Measurements from ENCODE around the gene LHX5. TPM values are rescaled to one million over a fixed set of nuclear protein-coding genes. Genes with fewer than 3 reads are reported as not detected.

LHX5 gene
- total and polyA plus RNA-seq, 10 donors, result not detected

DNA sequence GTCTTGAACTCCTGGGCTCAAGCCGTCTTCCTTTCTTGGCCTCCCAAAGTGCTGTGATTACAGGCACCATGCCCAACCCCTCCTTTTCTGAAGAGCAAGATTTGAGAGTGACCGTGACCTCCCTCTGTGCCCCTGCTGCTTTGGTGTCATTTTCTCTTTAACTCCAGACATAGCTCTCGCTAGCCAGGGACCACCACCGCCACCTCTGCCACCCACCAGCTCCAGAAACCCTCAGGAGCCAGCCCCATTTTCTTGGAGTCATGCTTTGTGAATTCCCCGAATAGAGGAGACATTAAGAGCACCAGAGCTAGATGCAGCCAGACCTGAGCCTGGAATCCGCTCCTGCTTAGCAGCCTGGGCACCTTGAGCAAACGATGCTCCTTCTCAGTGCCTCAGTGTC lies 31.3 kb downstream of the LHX5 start:
- no peak for TF ChIP-seq POLR2A (IDR thresholded peaks at IDR 0.05)
- 73 to 88% (median 78%) methylated on average over 7 of the region's 7 CpGs for WGBS, 5 donors
- no peaks in the 10 kb centered on the region for H3K4me1 ChIP-seq
- peaks cover 0 to 52% (median 0%) of the 10 kb centered on the region in 7 donors for H3K27me3 ChIP-seq (replicated peaks in 1 of 7)
- no peaks in the 10 kb centered on the region for H3K36me3 ChIP-seq
- H3K9me3 ChIP-seq, result peaks cover 0 to 1% (median 0%) of the 10 kb centered on the region in 8 donors
- no peak for DNase-seq
- no peak overlapping the region for H3K4me3 ChIP-seq
- H3K27ac ChIP-seq, result no peak overlapping the region
- intact Hi-C loops (cut with DNase I; ENCODE audit: low total_unique reads), result no loop called here

DNA sequence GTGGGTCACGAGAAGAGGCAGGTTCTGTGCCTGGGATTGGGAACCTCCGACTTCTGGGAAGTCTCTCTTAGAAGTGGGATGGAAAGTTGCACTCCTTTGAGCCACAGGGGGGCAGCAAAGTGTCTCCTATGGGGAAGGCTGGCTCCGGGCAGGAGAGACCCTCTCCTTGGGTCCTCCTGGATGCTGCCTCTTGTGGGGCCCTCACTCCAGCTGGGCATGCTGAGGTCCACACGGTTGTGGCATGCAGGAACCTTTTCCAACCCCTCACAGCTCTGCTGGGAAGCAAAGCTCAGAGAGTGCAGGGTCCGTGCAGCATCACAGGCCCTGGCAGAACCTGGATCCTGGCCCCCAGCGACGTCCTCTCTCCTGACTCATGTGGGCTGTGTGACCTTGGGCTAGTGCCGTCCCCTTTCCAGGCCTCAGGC lies 32.1 kb downstream of the LHX5 start:
- intact Hi-C loops (cut with DNase I; ENCODE audit: low total_unique reads), result no loop called here
- TF ChIP-seq POLR2A (IDR thresholded peaks at IDR 0.05) (no peak), POLR2AphosphoS5 (IDR thresholded peaks at IDR 0.05) (no peak)
- TF ChIP-seq, protein P1, sequence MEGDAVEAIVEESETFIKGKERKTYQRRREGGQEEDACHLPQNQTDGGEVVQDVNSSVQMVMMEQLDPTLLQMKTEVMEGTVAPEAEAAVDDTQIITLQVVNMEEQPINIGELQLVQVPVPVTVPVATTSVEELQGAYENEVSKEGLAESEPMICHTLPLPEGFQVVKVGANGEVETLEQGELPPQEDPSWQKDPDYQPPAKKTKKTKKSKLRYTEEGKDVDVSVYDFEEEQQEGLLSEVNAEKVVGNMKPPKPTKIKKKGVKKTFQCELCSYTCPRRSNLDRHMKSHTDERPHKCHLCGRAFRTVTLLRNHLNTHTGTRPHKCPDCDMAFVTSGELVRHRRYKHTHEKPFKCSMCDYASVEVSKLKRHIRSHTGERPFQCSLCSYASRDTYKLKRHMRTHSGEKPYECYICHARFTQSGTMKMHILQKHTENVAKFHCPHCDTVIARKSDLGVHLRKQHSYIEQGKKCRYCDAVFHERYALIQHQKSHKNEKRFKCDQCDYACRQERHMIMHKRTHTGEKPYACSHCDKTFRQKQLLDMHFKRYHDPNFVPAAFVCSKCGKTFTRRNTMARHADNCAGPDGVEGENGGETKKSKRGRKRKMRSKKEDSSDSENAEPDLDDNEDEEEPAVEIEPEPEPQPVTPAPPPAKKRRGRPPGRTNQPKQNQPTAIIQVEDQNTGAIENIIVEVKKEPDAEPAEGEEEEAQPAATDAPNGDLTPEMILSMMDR (IDR thresholded peaks at IDR 0.05 in 8 of 11, conservative IDR thresholded peaks at IDR 0.05 in 3 of 11), result peak in 9 of 11 experiments; percentile 14 to 65 (median 54)
- Histone ChIP-seq H3K9me3 (no peaks in the 10 kb centered on the region), H3K27ac (no peak overlapping the region), H3K4me1 (no peaks in the 10 kb centered on the region), H3K27me3 (replicated peaks in 1 of 7) (peaks cover 0 to 54% (median 0%) of the 10 kb centered on the region in 7 donors), H3K36me3 (no peaks in the 10 kb centered on the region), H3K4me3 (no peak overlapping the region)
- WGBS, 5 donors, result 30 to 41% (median 36%) methylated on average over 7 to 8 of the region's 8 CpGs
- no peak for DNase-seq

DNA sequence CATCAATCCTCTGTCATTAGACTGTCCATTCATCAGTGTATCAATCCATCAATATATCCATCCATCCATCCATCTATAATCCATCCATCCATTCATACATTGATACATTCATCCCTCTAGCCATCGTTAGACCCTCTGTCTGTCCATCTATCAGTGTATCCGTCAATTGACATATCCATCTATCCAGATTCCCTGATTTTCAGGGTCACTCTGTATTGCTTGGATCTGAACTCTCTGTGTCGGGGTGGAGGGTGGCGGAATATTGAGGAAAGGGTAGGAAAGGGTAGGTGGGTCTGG lies 32.4 kb downstream of the LHX5 start:
- Histone ChIP-seq H3K36me3 (no peaks in the 10 kb centered on the region), H3K4me1 (no peaks in the 10 kb centered on the region), H3K9me3 (no peaks in the 10 kb centered on the region), H3K27ac (no peak overlapping the region), H3K4me3 (no peak overlapping the region), H3K27me3 (replicated peaks in 1 of 7) (peaks cover 0 to 54% (median 0%) of the 10 kb centered on the region in 7 donors)
- no peak for TF ChIP-seq POLR2AphosphoS5 (IDR thresholded peaks at IDR 0.05)
- intact Hi-C loops (cut with DNase I; ENCODE audit: low total_unique reads), result no loop called here
- 46 to 62% (median 55%) methylated on average over 4 of the region's 4 CpGs for WGBS, 5 donors
- DNase-seq, result no peak

DNA sequence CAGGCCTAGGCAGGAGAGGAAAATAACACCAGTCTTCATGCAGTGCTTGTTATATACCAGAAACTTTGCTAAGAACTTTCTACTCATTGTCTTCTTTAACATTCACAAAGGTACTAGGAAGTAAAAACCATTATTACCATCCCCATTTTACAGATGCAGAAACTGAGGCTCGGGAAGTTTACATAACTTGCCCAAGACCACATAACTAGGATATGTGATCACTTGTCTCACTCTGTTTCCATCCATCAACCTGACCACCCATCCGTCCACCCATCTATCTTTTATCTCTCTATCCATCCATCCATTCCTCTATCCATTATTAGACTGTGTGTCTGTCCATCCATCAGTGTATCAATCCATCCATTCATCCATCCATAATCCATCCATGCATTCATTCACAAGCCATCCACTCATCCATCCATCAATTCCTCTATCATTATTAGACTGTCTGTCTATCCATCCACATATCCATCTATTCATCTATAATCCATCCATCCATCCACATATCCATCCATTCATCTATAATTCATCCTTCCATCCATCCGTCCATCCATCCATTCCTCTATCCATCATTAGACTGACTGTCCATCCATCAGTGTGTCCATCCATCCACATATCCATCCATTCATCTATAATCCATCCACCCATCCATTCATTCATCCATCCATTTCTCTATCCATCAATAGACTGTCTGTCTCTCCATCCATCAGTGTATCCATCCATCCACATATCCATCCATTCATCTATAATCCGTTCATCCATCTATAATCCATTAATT lies 33.0 kb downstream of the LHX5 start:
- H3K36me3 ChIP-seq, result no peaks in the 10 kb centered on the region
- no peak for DNase-seq
- WGBS, 5 donors, result 73 to 78% (median 76%) methylated on average over 4 of the region's 4 CpGs
- H3K4me1 ChIP-seq, result no peaks in the 10 kb centered on the region
- intact Hi-C loops (cut with DNase I; ENCODE audit: low total_unique reads), result no loop called here
- H3K27me3 ChIP-seq (replicated peaks in 1 of 7), result peaks cover 0 to 53% (median 0%) of the 10 kb centered on the region in 7 donors
- H3K9me3 ChIP-seq, result no peaks in the 10 kb centered on the region
- no peak overlapping the region for H3K27ac ChIP-seq
- no peak for TF ChIP-seq POLR2A (IDR thresholded peaks at IDR 0.05)
- TF ChIP-seq, protein P1 (IDR thresholded peaks at IDR 0.05 in 8 of 11, conservative IDR thresholded peaks at IDR 0.05 in 3 of 11), result no peak
- no peak for TF ChIP-seq POLR2AphosphoS5 (IDR thresholded peaks at IDR 0.05)
- H3K4me3 ChIP-seq, result no peak overlapping the region

DNA sequence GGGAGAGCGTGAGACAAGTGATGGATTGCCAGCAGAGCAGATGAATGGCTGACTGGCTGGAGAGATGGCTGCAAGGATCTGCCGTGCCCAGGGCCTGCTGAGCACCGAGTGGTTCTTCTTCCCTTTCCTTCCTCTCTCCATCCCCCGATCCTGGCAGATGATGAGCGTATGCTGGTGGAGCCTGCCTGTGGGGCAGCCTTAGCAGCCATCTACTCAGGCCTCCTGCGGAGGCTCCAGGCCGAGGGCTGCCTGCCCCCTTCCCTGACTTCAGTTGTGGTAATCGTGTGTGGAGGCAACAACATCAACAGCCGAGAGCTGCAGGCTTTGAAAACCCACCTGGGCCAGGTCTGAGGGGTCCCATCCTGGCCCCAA lies 34.0 kb downstream of the LHX5 start:
- H3K27me3 ChIP-seq (replicated peaks in 1 of 7), result peaks cover 0 to 43% (median 0%) of the 10 kb centered on the region in 7 donors
- H3K4me1 ChIP-seq, result no peaks in the 10 kb centered on the region
- no peak overlapping the region for H3K4me3 ChIP-seq
- H3K9me3 ChIP-seq, result no peaks in the 10 kb centered on the region
- intact Hi-C loops (cut with DNase I; ENCODE audit: low total_unique reads), result no loop called here
- 63 to 80% (median 73%) methylated on average over 9 of the region's 9 CpGs for WGBS, 5 donors
- no peak for DNase-seq
- H3K36me3 ChIP-seq, result no peaks in the 10 kb centered on the region
- TF ChIP-seq POLR2AphosphoS5 (IDR thresholded peaks at IDR 0.05), result no peak
- TF ChIP-seq POLR2A (IDR thresholded peaks at IDR 0.05), result no peak
- TF ChIP-seq, protein P1 (IDR thresholded peaks at IDR 0.05 in 8 of 11, conservative IDR thresholded peaks at IDR 0.05 in 3 of 11), result no peak
- no peak overlapping the region for H3K27ac ChIP-seq

Measured in spleen (tissue), 11 donors.